Chondrocyte (in vitro differentiated cells): ENCODE measurements around the gene NEK6. TPM values are rescaled to one million over a fixed set of nuclear protein-coding genes. Genes with fewer than 3 reads are reported as not detected.

Experiments used
- DNase-seq: peaks from one replicate; pipeline ENCODE4 v3.0.0; 2021; ENCODE audit warnings: mixed read lengths, low spot score
- H3K27ac Mint-ChIP-seq: one replicate; pipeline ENCODE4 v1.8.0; 2021; ENCODE audit warnings: mild to moderate bottlenecking, moderate library complexity, mixed read lengths; ENCODE audit not compliant: unreplicated experiment
- H3K27me3 Mint-ChIP-seq: 2 replicates; pipeline ENCODE4 v1.8.0; 2021; ENCODE audit warnings: low read depth, mixed read lengths
- H3K36me3 Mint-ChIP-seq: 2 replicates; pipeline ENCODE4 v1.8.0; 2021; ENCODE audit warnings: low read depth, mixed read lengths
- H3K4me1 Mint-ChIP-seq: 2 replicates; pipeline ENCODE4 v1.8.0; 2021; ENCODE audit warnings: low read depth, mild to moderate bottlenecking, mixed read lengths
- H3K4me3 Mint-ChIP-seq: one replicate; pipeline ENCODE4 v1.8.0; 2021; ENCODE audit warnings: mild to moderate bottlenecking, moderate library complexity, mixed read lengths; ENCODE audit not compliant: unreplicated experiment
- H3K9me3 Mint-ChIP-seq: 2 replicates; pipeline ENCODE4 v1.8.0; 2021; ENCODE audit warnings: low read depth, mixed read lengths
- CTCF ChIP-seq: fragments of 200-600 bp; sonication (generic); IDR thresholded peaks from 2 replicates; pipeline ENCODE4 v1.5.0; 2021; ENCODE audit warnings: antibody characterized with exemption, mild to moderate bottlenecking, moderate library complexity
- total RNA-seq: library from RNA; stranded (reverse); gene quantifications from 3 replicates; pipeline ENCODE4 v1.2.1, GENCODE V29; 2021

The NEK6 gene
- total RNA-seq, 1 donor from 2014 or later: 110 TPM

GRCh38 chr9:124312290-124313265, 54.8 kb downstream of the NEK6 start:
- Mint-ChIP-seq H3K36me3 (peaks cover 23% of the 10 kb centered on the region), H3K27me3 (no peaks in the 10 kb centered on the region), H3K27ac (no peak overlapping the region), H3K9me3 (no peaks in the 10 kb centered on the region), H3K4me3 (no peak overlapping the region), H3K4me1 (peaks cover 27% of the 10 kb centered on the region)
- DNase-seq: no peak
- peak; percentile 16 for TF ChIP-seq CTCF

- Mint-ChIP-seq H3K36me3 (peaks cover 31% of the 10 kb centered on the region), H3K27ac (no peak overlapping the region), H3K9me3 (no peaks in the 10 kb centered on the region), H3K4me3 (no peak overlapping the region), H3K27me3 (no peaks in the 10 kb centered on the region), H3K4me1 (peaks cover 34% of the 10 kb centered on the region)
- no peak for DNase-seq
- TF ChIP-seq CTCF: no peak
Measured at GRCh38 chr9:124313940-124314339, 56.2 kb downstream of the NEK6 start.

GRCh38 chr9:124315882-124316281, 58.1 kb downstream of the NEK6 start:
- TF ChIP-seq CTCF: no peak
- Mint-ChIP-seq H3K4me3 (no peak overlapping the region), H3K27ac (no peak overlapping the region), H3K36me3 (peaks cover 38% of the 10 kb centered on the region), H3K27me3 (no peaks in the 10 kb centered on the region), H3K4me1 (peaks cover 21% of the 10 kb centered on the region), H3K9me3 (no peaks in the 10 kb centered on the region)
- DNase-seq: no peak

- TF ChIP-seq CTCF: peak; percentile 89
- Mint-ChIP-seq H3K4me1 (peaks cover 17% of the 10 kb centered on the region), H3K27me3 (no peaks in the 10 kb centered on the region), H3K4me3 (no peak overlapping the region), H3K27ac (no peak overlapping the region), H3K9me3 (no peaks in the 10 kb centered on the region), H3K36me3 (peaks cover 36% of the 10 kb centered on the region)
- DNase-seq: no peak
Measured at GRCh38 chr9:124320062-124320973, 62.6 kb downstream of the NEK6 start.

- Mint-ChIP-seq H3K9me3 (no peaks in the 10 kb centered on the region), H3K36me3 (peaks cover 37% of the 10 kb centered on the region), H3K4me3 (no peak overlapping the region), H3K27ac (no peak overlapping the region), H3K4me1 (peaks cover 17% of the 10 kb centered on the region), H3K27me3 (no peaks in the 10 kb centered on the region)
- DNase-seq: no peak
- TF ChIP-seq CTCF: no peak
Measured at GRCh38 chr9:124321416-124321815, 63.7 kb downstream of the NEK6 start.
